HG02642 (cell line): ENCODE results near the gene LPIN1.

Experiments
- ATAC-seq: cut with Tn5 transposase; IDR thresholded peaks from one replicate; pipeline ENCODE4 v1.9.1; 2021; ENCODE audit warnings: mild to moderate bottlenecking; ENCODE audit not compliant: unreplicated experiment, poor library complexity

LPIN1 gene

DNA sequence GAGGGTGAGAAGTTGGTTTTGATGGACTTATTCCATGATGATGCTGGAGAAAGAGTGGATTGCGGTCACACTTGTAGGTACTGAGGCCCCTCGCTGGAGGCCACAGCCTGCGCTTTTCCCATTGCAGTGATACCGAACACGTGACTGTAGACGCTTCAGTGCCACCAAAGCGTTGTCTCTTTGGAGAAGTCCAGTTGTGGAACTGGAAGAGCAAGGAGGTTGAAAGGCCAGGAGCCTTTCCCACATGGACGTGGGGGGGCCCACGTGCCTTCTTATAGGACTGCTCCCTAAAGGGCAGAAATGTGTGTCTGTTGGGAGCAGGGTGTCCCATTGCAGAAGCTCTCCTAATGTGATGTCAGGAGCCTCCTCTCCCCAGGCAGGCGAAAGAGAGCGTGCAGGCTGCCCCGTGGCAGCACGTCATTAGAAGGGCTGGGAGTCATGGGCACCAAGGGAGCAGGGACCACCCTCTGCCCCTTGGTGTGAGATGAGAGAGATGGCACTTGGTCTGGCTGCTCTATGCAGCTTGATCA lies 31.5 kb downstream of the LPIN1 start:
- ATAC-seq = no peak

DNA sequence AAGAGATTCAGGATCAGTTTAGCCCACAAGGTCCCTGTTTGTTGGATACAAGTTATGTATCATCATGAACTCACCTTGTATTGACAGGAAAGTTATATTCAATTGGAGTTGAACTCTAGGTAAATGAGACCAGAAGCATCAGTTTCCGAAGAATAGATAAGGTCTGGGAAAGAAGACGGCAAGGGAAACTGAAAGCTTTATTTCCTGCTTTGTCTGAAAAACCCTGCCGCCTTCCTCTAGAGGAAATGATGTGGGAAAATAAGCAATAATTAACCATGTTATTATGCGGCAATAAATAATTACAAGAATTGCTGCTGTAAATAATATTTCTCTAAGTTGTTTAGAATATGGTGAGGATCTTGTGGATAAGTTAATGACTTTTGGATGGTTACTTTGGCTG lies 32.0 kb downstream of the LPIN1 start:
- ATAC-seq = no peak

DNA sequence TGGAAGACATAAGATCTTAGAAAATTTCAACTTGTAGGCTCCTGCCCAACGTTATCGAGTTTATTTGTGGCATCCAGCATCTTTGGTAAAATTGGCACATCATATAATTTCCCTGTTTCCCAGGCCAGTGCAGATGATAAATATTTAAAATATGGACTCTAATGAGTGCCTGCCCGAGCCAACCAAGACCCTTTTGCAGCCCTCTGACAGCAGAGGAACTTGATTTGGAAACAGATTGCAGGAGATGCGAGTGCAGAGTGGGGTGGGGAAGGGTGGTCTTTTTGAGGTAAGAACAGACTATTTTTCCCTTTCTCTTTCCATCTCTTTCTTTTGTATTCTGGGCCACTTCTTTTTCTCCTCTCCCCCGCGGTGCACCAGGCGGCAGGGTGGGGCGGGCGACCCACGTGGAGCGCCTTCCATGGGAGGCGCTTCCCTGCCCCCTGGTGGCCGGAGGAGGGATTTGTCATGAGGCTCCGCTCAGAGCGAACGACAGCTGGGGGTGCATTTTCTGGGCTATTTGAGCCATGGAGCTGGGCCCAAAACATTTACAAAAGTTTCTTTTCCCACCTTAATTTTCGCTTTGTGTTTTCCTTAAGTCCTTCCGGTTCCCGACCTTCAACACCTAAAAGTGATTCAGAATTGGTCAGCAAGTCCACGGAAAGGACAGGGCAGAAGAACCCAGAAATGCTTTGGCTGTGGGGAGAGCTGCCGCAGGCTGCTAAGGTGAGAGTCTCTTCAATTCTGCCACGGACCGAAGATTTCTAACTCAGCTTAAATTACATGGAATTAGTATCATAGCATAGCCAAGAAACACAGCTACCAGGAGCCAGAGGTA lies 32.7 kb downstream of the LPIN1 start:
- ATAC-seq = peak; percentile 96

DNA sequence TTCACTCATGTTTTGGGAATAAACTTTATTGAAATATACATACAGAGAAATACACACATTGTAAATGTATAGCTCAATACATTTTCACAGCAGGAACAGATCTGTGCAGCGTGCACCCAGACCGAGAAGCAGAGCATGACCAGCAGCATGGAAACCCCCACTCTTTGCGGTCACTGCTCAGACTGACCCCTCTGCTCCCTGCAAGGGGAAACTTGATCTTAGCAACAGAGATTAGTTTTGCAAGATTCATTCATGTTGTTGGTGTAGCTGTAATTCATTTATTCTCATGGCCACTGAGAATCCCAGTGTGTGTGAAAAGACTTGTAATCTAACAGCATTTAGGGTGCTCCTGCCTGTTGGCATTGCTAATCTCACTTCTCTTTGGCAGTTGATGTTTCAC lies 35.2 kb downstream of the LPIN1 start:
- no peak for ATAC-seq

DNA sequence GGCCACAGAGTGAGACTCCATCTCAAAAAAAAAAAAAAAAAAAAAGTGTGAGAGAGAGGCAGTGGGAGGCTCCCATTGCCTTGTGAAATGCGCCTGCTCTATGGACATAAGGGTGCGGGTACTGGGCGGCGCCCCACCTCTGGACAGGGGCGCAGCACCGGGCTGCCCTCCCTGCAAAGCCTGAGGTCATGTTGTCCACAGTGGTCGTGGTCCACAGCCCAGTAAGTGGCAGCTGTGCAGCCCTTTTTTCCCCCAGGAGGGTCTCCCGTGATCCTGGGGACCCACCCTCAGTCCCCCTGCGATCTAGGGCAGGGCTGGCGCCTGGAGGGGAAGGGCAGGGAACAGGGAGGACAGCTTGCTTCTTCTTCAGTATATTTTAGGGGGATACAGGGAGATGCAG lies 37.8 kb downstream of the LPIN1 start:
- no peak for ATAC-seq

DNA sequence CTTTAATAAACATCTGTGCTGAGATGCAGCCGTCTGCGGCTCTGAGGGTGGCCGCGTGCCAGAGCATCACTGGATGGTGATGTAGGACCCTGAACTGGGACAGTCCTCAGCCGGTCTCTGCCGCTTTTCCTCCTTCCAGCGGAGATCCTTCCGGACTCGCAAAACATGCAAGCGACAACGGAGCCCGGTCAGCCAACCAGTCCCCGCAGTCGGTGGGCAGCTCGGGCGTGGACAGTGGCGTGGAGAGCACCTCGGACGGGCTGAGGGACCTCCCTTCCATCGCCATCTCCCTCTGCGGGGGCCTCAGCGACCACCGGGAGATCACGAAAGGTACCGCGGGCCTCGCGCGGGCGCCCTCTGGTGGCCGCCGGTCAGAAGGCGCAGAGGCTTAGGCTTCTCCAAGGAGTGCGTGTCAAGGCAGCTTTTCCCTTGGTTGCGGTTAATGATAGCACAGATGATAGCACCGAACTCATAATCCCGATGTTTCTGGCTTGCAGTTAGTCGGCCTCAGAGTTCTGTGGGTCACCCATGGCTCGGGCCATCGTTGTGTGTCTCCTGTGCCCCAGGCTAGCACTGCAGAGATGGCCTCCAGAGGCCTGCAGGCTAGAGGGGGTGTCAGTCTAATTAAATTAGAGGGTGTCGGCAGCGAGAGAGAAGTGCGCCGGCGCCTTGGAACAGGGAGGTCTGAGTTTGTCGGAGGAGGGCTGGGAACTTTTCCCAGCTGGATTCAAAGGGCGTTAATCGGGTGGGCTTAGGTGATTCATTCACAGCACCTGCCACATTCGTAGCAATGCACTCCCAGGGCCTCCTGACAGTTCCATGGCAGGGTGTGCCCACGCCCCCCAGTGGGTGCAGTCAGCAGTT lies 38.5 kb downstream of the LPIN1 start:
- peak; percentile 56 for ATAC-seq

DNA sequence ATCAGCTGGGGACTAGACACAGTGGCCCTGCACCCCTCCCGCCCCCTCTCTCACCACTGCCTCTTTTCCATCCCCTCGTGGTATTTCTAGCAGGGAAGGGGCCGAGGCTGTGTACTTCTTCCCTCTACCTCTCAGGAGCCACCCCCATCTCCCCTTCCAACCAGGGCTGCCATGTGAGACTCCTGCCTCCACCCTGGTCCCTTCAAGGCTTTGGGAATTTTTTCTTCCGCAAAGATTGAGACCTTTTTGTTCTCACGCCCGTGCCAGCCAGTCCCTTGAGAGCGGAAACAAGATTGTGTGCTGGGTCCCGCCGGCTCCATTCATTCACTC lies 39.1 kb downstream of the LPIN1 start:
- ATAC-seq = no peak

DNA sequence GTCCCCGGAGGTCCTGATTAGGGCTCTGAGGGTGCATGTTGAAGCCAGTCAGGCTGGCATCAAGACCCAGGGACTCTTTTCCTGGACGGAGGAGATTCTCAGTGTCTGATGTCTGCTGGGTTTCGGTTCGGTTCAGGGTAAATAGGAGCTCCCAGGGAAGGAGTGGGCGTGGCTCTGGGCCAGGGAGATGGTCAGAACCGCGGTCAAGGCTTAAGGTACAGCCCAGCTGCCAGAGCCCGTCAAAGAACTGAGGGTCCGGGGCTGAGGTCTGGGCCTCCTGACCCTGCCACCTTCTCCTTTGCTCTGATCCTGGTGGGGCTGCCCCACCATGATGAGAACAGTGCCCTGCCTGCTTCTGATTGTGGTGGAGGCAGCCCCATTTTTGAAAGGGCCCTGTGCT lies 39.8 kb downstream of the LPIN1 start:
- no peak for ATAC-seq

DNA sequence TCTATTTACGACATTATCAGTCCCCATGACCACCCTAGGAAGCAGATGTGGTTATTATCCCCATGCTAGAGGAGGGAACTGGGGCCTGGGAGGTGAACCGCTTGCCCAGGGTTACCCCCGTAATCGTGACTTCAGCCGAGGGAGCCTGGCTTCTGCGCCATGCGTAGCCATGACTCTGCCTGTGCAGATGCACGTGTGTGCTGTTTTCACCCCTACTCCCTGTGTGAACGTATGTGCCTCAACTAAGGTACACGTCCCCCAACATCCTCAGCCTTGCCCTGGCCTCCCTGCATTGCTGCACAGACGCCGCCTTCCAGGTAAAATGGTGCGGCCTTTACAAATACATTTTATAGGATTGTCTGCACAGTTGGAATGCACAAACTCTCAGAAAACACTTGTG lies 40.2 kb downstream of the LPIN1 start:
- no peak for ATAC-seq

DNA sequence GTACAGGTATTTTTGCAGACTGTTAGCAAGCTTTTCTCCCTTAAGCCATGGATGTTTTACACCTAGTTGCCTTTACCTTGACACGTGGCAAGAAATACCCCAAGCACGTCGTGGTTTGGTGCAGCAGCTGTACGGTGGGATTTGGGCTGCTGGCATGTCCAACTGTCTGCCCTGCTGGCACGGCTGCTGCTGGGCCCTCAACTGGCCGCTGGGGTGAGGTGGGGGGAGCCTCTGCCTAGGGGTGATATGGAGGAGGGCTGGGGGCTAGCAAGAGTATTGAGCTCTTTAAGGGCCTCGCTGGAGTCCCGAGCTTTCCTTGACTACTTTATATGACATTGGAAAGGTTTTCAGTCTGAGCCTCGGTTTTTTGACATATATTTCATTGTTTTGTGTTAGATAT lies 41.6 kb downstream of the LPIN1 start:
- no peak for ATAC-seq

DNA sequence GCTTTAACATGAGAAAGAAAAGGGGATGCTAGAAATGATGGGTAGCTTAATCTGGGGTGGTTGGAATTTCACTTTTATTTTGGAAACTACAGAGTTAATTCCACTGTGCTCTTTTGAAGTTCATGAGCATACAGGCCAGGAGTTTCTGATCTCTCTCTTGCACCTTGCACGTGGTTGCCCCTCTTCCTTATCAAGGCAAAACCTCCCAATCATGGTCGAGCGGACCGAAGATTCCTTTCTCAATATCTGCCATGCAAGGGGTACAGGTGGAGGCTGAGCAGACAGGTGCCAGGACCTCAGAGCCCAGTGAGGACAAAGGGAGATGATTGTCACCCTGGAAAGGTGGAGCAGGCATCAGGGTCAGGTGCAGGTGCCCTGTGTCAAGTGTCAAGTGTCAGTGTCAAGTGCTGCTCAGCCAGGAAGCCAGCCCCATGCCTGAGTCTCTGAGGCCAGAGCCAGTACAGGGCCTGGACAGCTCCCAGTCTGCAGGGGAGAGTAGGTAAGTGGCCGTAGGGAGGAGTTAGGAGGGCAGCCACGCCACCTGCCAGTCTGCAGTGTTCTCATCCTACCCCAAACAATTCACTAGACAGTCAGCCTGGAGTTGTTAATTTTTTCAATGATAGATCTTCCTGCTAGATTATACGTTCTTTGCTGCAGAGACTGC lies 42.2 kb downstream of the LPIN1 start:
- no peak for ATAC-seq

DNA sequence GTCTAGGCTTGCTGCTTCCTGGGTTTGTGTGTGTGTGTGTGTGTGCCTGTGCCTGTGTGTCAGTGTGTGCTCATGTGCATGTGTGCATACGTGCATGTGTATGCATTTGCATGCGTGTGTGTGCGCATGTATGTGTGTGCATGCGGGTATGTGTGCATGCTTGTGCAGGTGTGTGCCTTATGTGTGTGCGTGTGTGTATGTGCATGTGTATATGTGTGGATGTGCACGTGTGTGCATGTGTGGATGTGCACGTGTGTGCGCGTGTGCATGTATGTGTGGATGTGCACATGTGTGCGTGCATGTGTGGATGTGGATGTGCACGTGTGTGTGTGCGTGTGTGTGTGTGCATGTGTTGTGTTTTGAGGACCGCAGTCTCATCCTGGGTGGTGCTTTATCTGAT lies 42.8 kb downstream of the LPIN1 start:
- no peak for ATAC-seq

DNA sequence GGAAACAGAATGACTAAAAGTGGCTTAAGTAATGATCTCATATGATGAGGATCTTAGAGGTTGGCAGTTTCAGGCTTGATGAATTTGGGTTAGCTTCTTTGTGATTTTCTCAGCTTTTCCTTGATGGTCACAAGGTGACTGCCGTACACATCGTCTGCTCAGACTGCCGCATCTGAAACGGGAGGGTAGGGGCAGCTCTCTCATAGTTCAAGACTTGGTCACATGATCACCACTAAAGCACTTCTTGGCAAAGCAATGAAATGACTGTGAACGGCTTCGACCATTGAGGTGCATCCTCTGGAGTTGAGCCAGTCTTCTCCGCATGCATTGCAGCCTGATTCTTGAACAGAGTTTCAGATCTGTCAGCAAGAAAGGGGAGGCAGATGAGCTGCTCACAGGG lies 43.8 kb downstream of the LPIN1 start:
- ATAC-seq = no peak

DNA sequence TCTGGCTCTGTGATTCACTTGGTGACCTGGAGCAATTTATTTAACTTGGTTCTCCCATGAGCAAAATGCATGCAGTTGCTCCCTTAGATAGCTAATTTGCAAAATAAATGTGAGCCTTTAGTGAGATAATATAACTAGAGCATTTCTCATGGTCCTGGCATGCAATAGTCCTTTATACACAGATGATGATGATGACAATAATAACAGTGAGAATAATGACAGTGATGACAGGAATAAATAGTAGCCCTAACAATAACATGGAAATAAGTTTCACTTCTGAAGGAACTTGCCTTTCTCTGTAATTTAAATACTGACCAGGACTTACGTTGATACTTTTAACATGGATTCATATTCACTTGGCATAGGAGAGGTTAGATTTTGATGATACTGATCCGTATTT lies 49.2 kb downstream of the LPIN1 start:
- no peak for ATAC-seq

DNA sequence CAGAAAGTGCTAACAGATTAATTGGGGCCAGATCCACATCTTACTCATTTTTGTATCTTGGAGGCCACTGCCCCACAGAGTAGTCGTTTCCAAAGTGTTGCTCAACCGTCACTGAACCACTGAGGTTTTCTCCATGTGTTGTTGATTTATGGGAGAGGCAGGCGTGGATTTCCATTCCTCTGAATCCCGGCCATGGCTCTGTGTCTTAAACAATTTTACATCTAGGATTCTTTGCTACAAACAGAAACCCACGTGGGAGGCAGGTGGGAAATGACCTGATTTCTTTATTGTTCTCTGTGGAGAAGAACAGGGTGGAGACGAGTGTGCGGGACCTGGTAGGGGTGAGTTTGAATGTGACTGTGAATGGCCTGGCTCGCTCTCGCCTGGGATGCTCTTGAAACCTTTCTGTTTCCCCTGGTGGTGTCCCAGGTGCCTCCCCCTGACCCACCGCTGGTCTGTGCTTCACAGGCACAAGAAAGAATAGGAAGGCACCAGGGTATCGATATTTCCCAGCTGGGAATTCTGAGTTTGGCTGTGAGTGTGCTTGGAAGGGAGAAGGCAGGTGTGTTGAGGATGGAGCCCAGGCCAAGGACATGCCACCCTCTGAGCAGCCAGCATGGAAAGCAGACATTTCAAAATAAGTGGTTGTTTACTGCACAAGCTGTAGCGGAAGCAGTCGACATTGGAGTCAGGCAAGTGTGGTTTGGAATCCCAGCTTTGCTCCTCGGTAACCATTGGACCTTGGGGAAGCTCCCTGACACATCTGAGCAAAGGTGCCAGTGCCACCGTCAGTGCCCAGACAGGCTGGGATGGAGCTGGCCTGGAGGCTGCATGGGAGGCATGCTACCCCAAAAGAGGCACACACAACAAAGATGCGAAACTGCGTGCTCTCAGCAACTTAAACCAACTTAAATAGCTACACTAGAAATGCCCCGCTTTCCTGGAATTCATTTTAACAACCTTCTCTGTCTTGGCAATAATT lies 50.0 kb downstream of the LPIN1 start:
- no peak for ATAC-seq

DNA sequence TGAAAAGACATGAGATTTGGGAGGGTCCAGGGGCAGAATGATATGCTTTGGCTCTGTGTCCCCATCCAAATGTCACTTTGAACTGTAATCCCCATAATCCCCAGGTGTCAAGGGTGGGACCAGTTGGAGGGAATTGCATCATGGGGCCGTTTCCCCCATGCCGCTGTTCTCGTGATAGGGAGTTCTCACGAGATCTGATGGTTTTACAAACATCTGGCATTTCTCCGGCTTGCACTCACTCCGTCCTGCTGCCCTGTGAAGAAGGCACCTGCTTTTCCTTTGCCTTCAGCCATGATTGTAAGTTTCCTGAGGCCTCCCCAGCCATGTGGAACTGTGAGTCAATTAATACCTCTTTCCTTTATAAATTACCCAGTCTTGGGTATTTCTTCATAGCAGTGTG lies 51.4 kb downstream of the LPIN1 start:
- no peak for ATAC-seq

DNA sequence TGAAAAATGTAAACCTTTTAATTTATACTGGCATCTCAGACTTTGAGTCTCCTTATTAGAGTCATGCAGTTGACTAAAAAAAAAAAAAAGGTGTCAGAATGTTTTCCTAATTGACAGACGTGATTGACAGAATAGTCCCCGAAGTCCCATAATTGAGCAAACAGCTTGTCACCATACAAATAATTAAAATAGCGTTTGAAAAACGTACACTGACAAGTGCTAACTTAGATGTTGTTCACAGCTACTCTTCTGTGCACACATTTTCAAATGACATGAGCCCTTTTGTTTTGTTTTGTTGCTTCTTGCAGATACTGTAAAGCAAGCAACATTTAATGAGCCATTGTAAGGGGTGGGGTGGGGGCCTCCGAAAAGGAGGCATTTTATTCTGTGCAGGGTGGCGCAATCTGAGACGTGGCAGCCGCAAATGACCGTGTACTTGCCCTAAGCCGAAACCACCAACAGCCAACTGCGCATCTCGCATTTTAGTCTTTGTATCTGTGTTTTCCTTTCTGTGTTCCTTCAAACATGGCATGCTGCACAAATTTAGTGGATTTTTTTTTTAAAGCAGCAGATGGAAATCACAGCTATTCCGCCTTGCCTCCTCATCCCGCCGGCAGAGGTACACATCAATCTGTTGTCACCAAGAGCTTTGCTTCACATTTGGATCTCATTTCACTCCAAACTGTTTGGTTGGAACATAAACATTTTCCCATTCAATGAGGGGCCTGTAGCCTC lies 52.4 kb downstream of the LPIN1 start:
- ATAC-seq = no peak

DNA sequence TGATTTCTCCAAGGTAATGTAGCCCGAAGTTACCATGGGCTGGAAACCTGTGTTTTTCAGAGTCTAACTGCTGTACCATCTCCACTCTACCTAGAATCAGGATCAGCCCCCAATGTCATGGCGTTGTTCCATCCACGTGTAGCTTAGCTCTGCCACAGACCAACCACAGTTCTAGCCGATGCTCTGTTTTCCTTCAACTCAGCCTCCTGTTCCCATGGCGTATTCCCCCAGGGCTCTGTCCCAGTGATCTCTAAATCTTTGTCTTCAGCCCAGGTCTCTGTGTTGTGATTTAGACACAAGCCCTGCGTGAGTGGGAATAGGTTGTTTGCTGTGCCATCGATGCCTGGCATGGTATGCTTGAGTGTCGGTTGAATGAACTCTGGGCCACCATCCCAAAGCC lies 53.4 kb downstream of the LPIN1 start:
- no peak for ATAC-seq

DNA sequence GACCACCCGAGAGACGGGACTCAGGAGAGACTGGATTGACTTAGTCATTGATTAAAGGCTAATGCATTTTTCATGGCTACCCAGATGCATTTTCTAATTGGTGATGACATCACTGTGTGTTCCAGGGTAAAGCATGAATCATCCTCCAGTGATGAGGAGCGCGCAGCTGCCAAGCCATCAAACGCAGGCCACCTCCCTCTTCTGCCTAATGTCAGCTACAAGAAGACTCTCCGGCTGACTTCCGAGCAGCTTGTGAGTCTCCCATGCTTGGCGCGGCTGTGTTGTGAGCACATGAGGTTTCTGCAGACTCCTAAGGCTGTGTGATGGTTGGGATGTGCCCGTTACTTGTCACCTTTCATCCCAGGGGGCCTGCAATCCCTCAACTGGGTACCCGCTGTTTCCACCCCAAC lies 56.4 kb downstream of the LPIN1 start:
- no peak for ATAC-seq
